GM21723 (cell line): ENCODE results near the gene CDC34.

Experiments
- ATAC-seq: cut with Tn5 transposase; IDR thresholded peaks from one replicate; pipeline ENCODE4 v1.9.1; 2021; ENCODE audit warnings: mild to moderate bottlenecking, moderate library complexity; ENCODE audit not compliant: unreplicated experiment

CDC34 gene

GRCh38 chr19:540867-541637, 9.5 kb downstream of the CDC34 start:
- ATAC-seq: no peak

GRCh38 chr19:541699-542098, 10.1 kb downstream of the CDC34 start:
- ATAC-seq: no peak

GRCh38 chr19:542173-542866, 10.8 kb downstream of the CDC34 start:
- no peak for ATAC-seq

GRCh38 chr19:543910-544608, 12.5 kb downstream of the CDC34 start, which contains the start of gene GZMM:
Gene GZMM (plus strand): TSS chr19:544053. CDS start chr19:544072, 19 bp downstream.
- ATAC-seq: no peak

GRCh38 chr19:547117-547516, 15.6 kb downstream of the CDC34 start:
- no peak for ATAC-seq

- ATAC-seq: no peak
These were observed 16.5 kb downstream of the CDC34 start for GRCh38 chr19:547836-548720.

GRCh38 chr19:548886-549830, 17.6 kb downstream of the CDC34 start:
- no peak for ATAC-seq

GRCh38 chr19:554817-555216, 23.3 kb downstream of the CDC34 start:
- ATAC-seq: no peak

GRCh38 chr19:555474-555808, 23.9 kb downstream of the CDC34 start:
- ATAC-seq: no peak

GRCh38 chr19:556611-557382, 25.2 kb downstream of the CDC34 start:
- no peak for ATAC-seq

GRCh38 chr19:558770-559439, 27.3 kb downstream of the CDC34 start:
- no peak for ATAC-seq

- no peak for ATAC-seq
These were observed 28.6 kb downstream of the CDC34 start for GRCh38 chr19:560121-560520.

- ATAC-seq: no peak
These were observed 34.8 kb downstream of the CDC34 start for GRCh38 chr19:566403-566802.

- no peak for ATAC-seq
These were observed 35.3 kb downstream of the CDC34 start for GRCh38 chr19:566844-567243.

GRCh38 chr19:567296-567900, 35.8 kb downstream of the CDC34 start:
- no peak for ATAC-seq

GRCh38 chr19:570251-570686, 38.7 kb downstream of the CDC34 start:
- ATAC-seq: no peak

- no peak for ATAC-seq
These were observed 39.5 kb downstream of the CDC34 start for GRCh38 chr19:570937-571565.

- ATAC-seq: no peak
These were observed 40.0 kb downstream of the CDC34 start for GRCh38 chr19:571566-571974.
